Body of pancreas (tissue), 4 donors: ENCODE data around the gene FILIP1L. TPM values are rescaled to one million over a fixed set of nuclear protein-coding genes. Genes with fewer than 3 reads are reported as not detected.

Source experiments
- ATAC-seq: fragments of 150-250 bp; one replicate; pipeline ENCODE4 v1.9.1; 2016
- DNase-seq, 4 donors: peaks; one replicate each; pipeline ENCODE4 v3.0.0-alpha.2; 2019
- H3K27ac ChIP-seq, 4 donors: fragments of 200-600 bp; sonication (generic); 1 replicate in 3 of 4; 2 replicates in 1 of 4; pipeline versions ENCODE4 v1.5.1 to v1.6.1; 2016 to 2019; ENCODE audit warnings: mild to moderate bottlenecking in 1 of 4, mixed read lengths in 1 of 4, moderate library complexity in 1 of 4
- H3K27me3 ChIP-seq, 2 donors: fragments of 200-600 bp; sonication (generic); one replicate each; pipeline ENCODE4 v1.6.0; 2016; ENCODE audit warnings: mild to moderate bottlenecking in 1 of 2
- H3K36me3 ChIP-seq, 2 donors: fragments of 200-600 bp; sonication (generic); replicated peaks in 1 of 2; 2 replicates each; pipeline ENCODE4 v1.5.1; 2016; ENCODE audit warnings: low read depth in 2 of 2; ENCODE audit not compliant: insufficient read depth in 1 of 2
- H3K4me1 ChIP-seq: fragments of 200-600 bp; sonication (generic); one replicate; pipeline ENCODE4 v1.6.0; 2016
- H3K4me3 ChIP-seq, 2 donors: fragments of 200-600 bp; sonication (generic); 1 replicate in 1 of 2; 2 replicates in 1 of 2; pipeline ENCODE4 v1.5.1; 2016 to 2019
- H3K9me3 ChIP-seq, 3 donors: fragments of 200-600 bp; sonication (generic); 1 replicate in 2 of 3; 2 replicates in 1 of 3; pipeline ENCODE4 v1.5.1; 2016
- CTCF ChIP-seq, 7 experiments: fragments of 450-650 bp in 4 of 7; fragments of 200-600 bp in 3 of 7; sonication (generic) in 3 of 7; IDR thresholded peaks; one replicate each; pipeline ENCODE4 v1.5.1; 2016 to 2019; ENCODE audit warnings: antibody characterized with exemption in 7 of 7
- POLR2A ChIP-seq, 3 donors: fragments of 450-650 bp; IDR thresholded peaks; one replicate each; pipeline ENCODE4 v1.6.1; 2016; ENCODE audit warnings: antibody characterized with exemption in 3 of 3, mild to moderate bottlenecking in 2 of 3
- WGBS, 2 donors: methylation state at CpG; one replicate each; pipeline ENCODE4 v1.1.5; 2017; 5-methylcytosine and 5-hydroxymethylcytosine counted together
- intact Hi-C: fragments of 100-400 bp; cut with DNase I; formaldehyde crosslinking; loops from one replicate; pipeline ENCODE4 v1.15.1; 2023
- total RNA-seq, 2 donors: library from RNA; depleted of rRNA; stranded (reverse); fragments of >200 nt; gene quantifications; one replicate each; pipeline ENCODE4 v1.1.0, GENCODE V29; 2016

FILIP1L gene
- total RNA-seq, 2 donors from 2014 or later: 27.8 to 47.8 TPM

GRCh38 chr3:99902091-99902490, 212.2 kb downstream of the FILIP1L start:
- intact Hi-C loops: no loop called here
- 70 to 72% methylated on average over 1 of the region's 1 CpG for WGBS, 2 donors
- no peaks in the 10 kb centered on the region for H3K9me3 ChIP-seq
- H3K27me3 ChIP-seq: no peaks in the 10 kb centered on the region
- H3K27ac ChIP-seq: peak overlapping the region in 2 of 4 donors; percentile 52 to 76
- no peaks in the 10 kb centered on the region for H3K36me3 ChIP-seq
- TF ChIP-seq CTCF (IDR thresholded peaks at IDR 0.05): no peak
- no peak for TF ChIP-seq POLR2A (IDR thresholded peaks at IDR 0.05)
- DNase-seq (no peak), ATAC-seq (no peak)
- H3K4me1 ChIP-seq: peaks cover 12% of the 10 kb centered on the region
- no peak overlapping the region for H3K4me3 ChIP-seq

GRCh38 chr3:99901200-99901926, 212.9 kb downstream of the FILIP1L start:
- DNase-seq: no peak
- Histone ChIP-seq H3K36me3 (no peaks in the 10 kb centered on the region), H3K4me1 (peaks cover 12% of the 10 kb centered on the region), H3K27ac (peak overlapping the region in 3 of 4 donors; percentile 41 to 76 (median 52)), H3K9me3 (no peaks in the 10 kb centered on the region), H3K4me3 (no peak overlapping the region), H3K27me3 (no peaks in the 10 kb centered on the region)
- TF ChIP-seq POLR2A (IDR thresholded peaks at IDR 0.05) (no peak), CTCF (IDR thresholded peaks at IDR 0.05) (no peak)
- intact Hi-C loops: no loop called here
- peak; percentile 71 for ATAC-seq
- WGBS, 2 donors: 14 to 16% methylated on average over 6 of the region's 6 CpGs

- DNase-seq: no peak
- peaks cover 12% of the 10 kb centered on the region for H3K4me1 ChIP-seq
- no peak for ATAC-seq
- no peaks in the 10 kb centered on the region for H3K36me3 ChIP-seq
- H3K9me3 ChIP-seq: no peaks in the 10 kb centered on the region
- H3K27me3 ChIP-seq: no peaks in the 10 kb centered on the region
- H3K4me3 ChIP-seq: no peak overlapping the region
- intact Hi-C loops: no loop called here
- 95 to 97% methylated on average over 1 of the region's 1 CpG for WGBS, 2 donors
- TF ChIP-seq POLR2A (IDR thresholded peaks at IDR 0.05): no peak
- TF ChIP-seq CTCF (IDR thresholded peaks at IDR 0.05): no peak
- no peak overlapping the region for H3K27ac ChIP-seq
Measured at GRCh38 chr3:99900248-99900647, 214.1 kb downstream of the FILIP1L start.

- H3K27ac ChIP-seq: no peak overlapping the region
- no peak overlapping the region for H3K4me3 ChIP-seq
- TF ChIP-seq POLR2A (IDR thresholded peaks at IDR 0.05) (no peak), CTCF (IDR thresholded peaks at IDR 0.05) (no peak)
- WGBS, 2 donors: 91 to 96% methylated on average over 3 of the region's 3 CpGs
- peaks cover 12% of the 10 kb centered on the region for H3K4me1 ChIP-seq
- no peaks in the 10 kb centered on the region for H3K27me3 ChIP-seq
- intact Hi-C loops: no loop called here
- no peaks in the 10 kb centered on the region for H3K36me3 ChIP-seq
- no peak for DNase-seq
- H3K9me3 ChIP-seq: no peaks in the 10 kb centered on the region
- ATAC-seq: no peak
Measured at GRCh38 chr3:99899603-99900002, 214.7 kb downstream of the FILIP1L start.

- H3K36me3 ChIP-seq: no peaks in the 10 kb centered on the region
- no peaks in the 10 kb centered on the region for H3K27me3 ChIP-seq
- intact Hi-C loops: no loop called here
- H3K27ac ChIP-seq: peak overlapping the region in 1 of 4 donors; percentile 45
- no peak for TF ChIP-seq CTCF (IDR thresholded peaks at IDR 0.05)
- no peak for TF ChIP-seq POLR2A (IDR thresholded peaks at IDR 0.05)
- DNase-seq (no peak), ATAC-seq (no peak)
- no peak overlapping the region for H3K4me3 ChIP-seq
- H3K9me3 ChIP-seq: no peaks in the 10 kb centered on the region
- H3K4me1 ChIP-seq: peaks cover 10% of the 10 kb centered on the region
- 80 to 90% methylated on average over 3 of the region's 3 CpGs for WGBS, 2 donors
Measured at GRCh38 chr3:99896482-99896881, 217.8 kb downstream of the FILIP1L start.
